Trophoblast cell (in vitro differentiated cells and primary cell): ENCODE data around the gene MORN5.

Experiments
- DNase-seq, 2 donors: peaks; one replicate each; pipeline ENCODE4 v3.0.0-alpha.2; 2016
- H2AFZ ChIP-seq: 2 replicates; pipeline ENCODE4 v1.6.1; 2013; ENCODE audit warnings: low read length, moderate library complexity, mild to moderate bottlenecking; ENCODE audit not compliant: insufficient read depth, poor library complexity
- H2AK5ac ChIP-seq: 2 replicates; pipeline ENCODE4 v1.6.1; 2013; ENCODE audit warnings: mild to moderate bottlenecking, low read length
- H2BK120ac ChIP-seq: 2 replicates; pipeline ENCODE4 v1.6.1; 2013; ENCODE audit warnings: low read length, mild to moderate bottlenecking, moderate library complexity; ENCODE audit not compliant: insufficient read depth, poor library complexity
- H2BK12ac ChIP-seq: 2 replicates; pipeline ENCODE4 v1.6.1; 2013; ENCODE audit warnings: mild to moderate bottlenecking, low read length, moderate library complexity
- H2BK5ac ChIP-seq: 2 replicates; pipeline ENCODE4 v1.6.1; 2013; ENCODE audit warnings: low read length, low read depth, moderate library complexity, mild to moderate bottlenecking; ENCODE audit not compliant: poor library complexity
- H3K14ac ChIP-seq: 2 replicates; pipeline ENCODE4 v1.6.1; 2013; ENCODE audit warnings: mild to moderate bottlenecking, low read length
- H3K18ac ChIP-seq: 2 replicates; pipeline ENCODE4 v1.6.1; 2013; ENCODE audit warnings: mild to moderate bottlenecking, low read length
- H3K23ac ChIP-seq: 2 replicates; pipeline ENCODE4 v1.6.1; 2013; ENCODE audit warnings: low read length
- H3K27ac ChIP-seq: 2 replicates; pipeline ENCODE4 v1.5.1; 2013; ENCODE audit warnings: low read depth, mild to moderate bottlenecking, inconsistent platforms, low read length, moderate library complexity
- H3K27me3 ChIP-seq: 2 replicates; pipeline ENCODE4 v1.6.1; 2013; ENCODE audit warnings: inconsistent platforms, mild to moderate bottlenecking, low read length, moderate library complexity; ENCODE audit not compliant: insufficient read depth
- H3K36me3 ChIP-seq, 2 experiments: 1 replicate in 1 of 2; 2 replicates in 1 of 2; pipeline ENCODE4 v1.6.1; 2013; ENCODE audit warnings: low read length in 2 of 2, mild to moderate bottlenecking in 2 of 2, moderate library complexity in 1 of 2; ENCODE audit not compliant: insufficient read depth in 2 of 2, control insufficient read depth in 1 of 2
- H3K4ac ChIP-seq: 2 replicates; pipeline ENCODE4 v1.6.1; 2013; ENCODE audit warnings: low read depth, mild to moderate bottlenecking, low read length, moderate library complexity
- H3K4me1 ChIP-seq, 2 experiments: 1 replicate in 1 of 2; 2 replicates in 1 of 2; pipeline ENCODE4 v1.6.1; 2013; ENCODE audit warnings: low read length in 2 of 2, mild to moderate bottlenecking in 2 of 2, moderate library complexity in 1 of 2; ENCODE audit not compliant: insufficient read depth in 2 of 2, control insufficient read depth in 1 of 2
- H3K4me2 ChIP-seq: 2 replicates; pipeline ENCODE4 v1.6.1; 2013; ENCODE audit warnings: inconsistent platforms, mild to moderate bottlenecking, low read length, moderate library complexity
- H3K4me3 ChIP-seq: 2 replicates; pipeline ENCODE4 v1.5.1; 2013; ENCODE audit warnings: mild to moderate bottlenecking, low read depth, low read length, inconsistent platforms
- H3K79me1 ChIP-seq: one replicate; pipeline ENCODE4 v1.6.1; 2013; ENCODE audit warnings: low read length
- H3K79me2 ChIP-seq: 2 replicates; pipeline ENCODE4 v1.6.1; 2013; ENCODE audit warnings: low read length, mild to moderate bottlenecking; ENCODE audit not compliant: control insufficient read depth, insufficient read depth, poor library complexity
- H3K9ac ChIP-seq: 2 replicates; pipeline ENCODE4 v1.6.1; 2013; ENCODE audit warnings: mild to moderate bottlenecking, low read length
- H3K9me3 ChIP-seq: 2 replicates; pipeline ENCODE4 v1.6.1; 2013; ENCODE audit warnings: low read depth, mild to moderate bottlenecking, control low read depth, inconsistent platforms, low read length; ENCODE audit not compliant: insufficient read depth
- H4K12ac ChIP-seq: 2 replicates; pipeline ENCODE4 v1.6.1; 2013; ENCODE audit warnings: low read depth, mild to moderate bottlenecking, low read length, moderate library complexity
- H4K8ac ChIP-seq: 2 replicates; pipeline ENCODE4 v1.6.1; 2013; ENCODE audit warnings: low read depth, mild to moderate bottlenecking, low read length, moderate library complexity
- H4K91ac ChIP-seq: one replicate; pipeline ENCODE4 v1.6.1; 2013; ENCODE audit warnings: low read depth, mild to moderate bottlenecking, low read length, moderate library complexity
- WGBS: extraction: QIAGEN DNeasy Blood & Tissue Kit; methylation state at CpG from one replicate; pipeline ENCODE4 v1.1.7; 2013; ENCODE audit warnings: missing lambda C conversion rate; ENCODE audit not compliant: insufficient read length, insufficient coverage; ENCODE audit errors: extremely low coverage; 5-methylcytosine and 5-hydroxymethylcytosine counted together

The MORN5 gene

DNA sequence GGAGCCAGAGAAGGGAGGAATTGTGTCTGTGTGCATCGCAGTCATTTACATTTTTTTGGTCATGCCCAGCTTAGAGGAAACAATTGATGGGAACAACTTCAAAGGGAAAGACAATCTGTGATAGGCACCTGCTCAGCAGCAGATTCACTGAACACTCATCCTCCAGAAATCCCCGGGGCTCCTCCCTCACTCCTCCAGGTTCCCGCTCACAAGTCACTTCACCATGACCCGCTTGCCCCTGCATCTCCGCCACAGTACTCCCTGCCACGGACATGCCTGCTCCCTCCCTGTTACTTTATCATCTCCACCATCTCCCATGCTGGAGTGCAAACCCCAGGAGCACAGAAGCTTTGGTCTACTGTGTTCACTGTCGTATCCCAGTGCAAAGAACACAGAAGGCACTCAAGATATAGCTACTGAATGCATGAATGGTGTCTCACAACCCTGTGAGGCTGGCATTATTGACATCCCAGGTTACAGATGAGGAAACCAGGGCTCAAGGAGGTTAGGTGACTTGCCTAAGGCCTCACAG, 52.8 kb downstream of the MORN5 start:
- H3K4me3 ChIP-seq: no peak overlapping the region
- H3K9ac ChIP-seq: no peak overlapping the region
- H3K4ac ChIP-seq: no peak overlapping the region
- H2BK12ac ChIP-seq: no peak overlapping the region
- H3K79me1 ChIP-seq: no peaks in the 10 kb centered on the region
- H4K8ac ChIP-seq: no peak overlapping the region
- H3K27ac ChIP-seq: no peak overlapping the region
- no peaks in the 10 kb centered on the region for H3K79me2 ChIP-seq
- H2BK5ac ChIP-seq: no peak overlapping the region
- no peak overlapping the region for H2BK120ac ChIP-seq
- no peak overlapping the region for H3K23ac ChIP-seq
- peaks cover 50% of the 10 kb centered on the region for H3K27me3 ChIP-seq
- peaks cover 14% of the 10 kb centered on the region for H3K9me3 ChIP-seq
- DNase-seq: no peak
- no peak overlapping the region for H4K12ac ChIP-seq
- no peak overlapping the region for H3K18ac ChIP-seq
- H3K36me3 ChIP-seq: no peaks in the 10 kb centered on the region
- WGBS: no CpG with 5 or more reads among the region's 7 CpGs
- no peak overlapping the region for H2AK5ac ChIP-seq
- H4K91ac ChIP-seq: no peak overlapping the region
- H3K4me1 ChIP-seq: peaks cover 3 to 4% of the 10 kb centered on the region in 2 experiments
- no peak overlapping the region for H2AFZ ChIP-seq
- H3K14ac ChIP-seq: no peak overlapping the region
- H3K4me2 ChIP-seq: no peak overlapping the region

DNA sequence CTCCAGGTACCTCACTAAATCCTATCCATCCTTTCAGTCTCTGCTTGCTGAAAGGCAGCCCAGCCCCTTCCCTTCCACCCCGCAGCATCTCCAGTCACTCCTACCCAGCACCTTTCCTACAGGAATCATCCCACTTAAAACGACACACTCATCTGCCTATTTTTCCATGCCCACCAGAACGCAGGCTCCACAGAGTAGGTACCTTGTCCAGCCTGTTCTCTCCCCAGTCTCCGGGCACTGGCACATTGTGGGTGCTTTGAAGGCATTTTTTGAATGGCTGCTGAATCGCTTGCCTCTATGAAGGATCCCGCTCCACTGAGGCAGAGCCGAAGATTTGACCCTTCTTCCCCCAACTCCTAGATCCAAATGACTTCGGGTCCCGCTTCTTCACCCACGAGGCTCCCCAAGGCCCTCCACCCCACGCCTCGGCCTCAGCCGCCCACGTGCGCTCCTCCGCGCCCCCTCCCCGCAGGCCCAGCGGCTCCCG, 53.4 kb downstream of the MORN5 start:
- Histone ChIP-seq H3K9me3 (peaks cover 14% of the 10 kb centered on the region), H2BK5ac (no peak overlapping the region), H3K9ac (no peak overlapping the region), H3K36me3 (no peaks in the 10 kb centered on the region), H3K4me2 (peak overlapping the region; percentile 59), H2BK12ac (no peak overlapping the region), H3K79me2 (no peaks in the 10 kb centered on the region), H3K27me3 (peaks cover 57% of the 10 kb centered on the region), H3K23ac (no peak overlapping the region), H3K79me1 (no peaks in the 10 kb centered on the region), H4K12ac (no peak overlapping the region), H4K8ac (no peak overlapping the region), H3K14ac (no peak overlapping the region), H2AFZ (no peak overlapping the region), H3K27ac (no peak overlapping the region), H2BK120ac (no peak overlapping the region), H3K4me1 (peaks cover 3 to 4% of the 10 kb centered on the region in 2 experiments), H3K4me3 (no peak overlapping the region), H3K18ac (no peak overlapping the region), H3K4ac (no peak overlapping the region), H4K91ac (no peak overlapping the region), H2AK5ac (no peak overlapping the region)
- WGBS: no CpG with 5 or more reads among the region's 20 CpGs
- no peak for DNase-seq

DNA sequence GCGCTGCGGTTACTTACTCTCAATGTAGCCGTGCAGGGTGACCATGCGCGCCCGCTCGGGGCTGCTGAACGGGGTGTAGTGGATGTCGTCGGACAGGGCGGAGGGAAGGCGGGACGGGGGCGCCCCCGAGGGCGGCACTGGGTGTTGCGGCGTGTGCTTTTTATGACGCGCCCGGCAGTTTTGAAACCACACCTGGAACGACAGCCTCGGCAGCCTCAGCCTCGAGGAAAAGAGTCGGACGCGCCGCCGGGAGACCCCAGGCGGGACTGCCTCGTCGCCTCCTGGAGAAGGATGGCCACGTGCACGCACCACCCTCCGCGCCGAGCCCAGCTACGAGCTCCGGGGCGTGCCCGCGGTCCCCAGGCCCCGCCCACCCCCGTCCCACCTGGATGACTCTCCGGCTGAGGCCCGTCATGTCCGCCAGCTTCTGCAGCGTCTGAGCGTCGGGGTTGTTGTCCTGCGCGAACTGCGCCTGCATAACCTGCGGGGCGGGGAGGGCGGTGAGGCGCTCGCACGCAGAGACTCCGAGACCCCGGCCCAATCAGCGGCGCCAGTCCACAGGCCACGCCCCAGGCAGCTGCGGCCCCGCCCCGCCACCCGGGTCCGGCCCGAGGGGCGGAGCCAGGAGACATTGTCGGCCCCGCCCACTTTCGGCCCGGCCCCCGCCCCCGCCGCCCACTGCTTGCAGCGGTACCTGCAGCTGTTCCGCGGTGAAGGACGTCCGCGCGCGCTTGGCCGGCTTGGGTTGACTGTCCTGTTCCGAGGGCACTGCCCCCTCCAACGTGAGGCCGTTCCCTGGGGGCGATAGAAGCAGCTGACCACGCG, 54.1 kb downstream of the MORN5 start:
- peaks cover 3 to 4% of the 10 kb centered on the region in 2 experiments for H3K4me1 ChIP-seq
- WGBS: no CpG with 5 or more reads among the region's 93 CpGs
- H3K9ac ChIP-seq: no peak overlapping the region

DNA sequence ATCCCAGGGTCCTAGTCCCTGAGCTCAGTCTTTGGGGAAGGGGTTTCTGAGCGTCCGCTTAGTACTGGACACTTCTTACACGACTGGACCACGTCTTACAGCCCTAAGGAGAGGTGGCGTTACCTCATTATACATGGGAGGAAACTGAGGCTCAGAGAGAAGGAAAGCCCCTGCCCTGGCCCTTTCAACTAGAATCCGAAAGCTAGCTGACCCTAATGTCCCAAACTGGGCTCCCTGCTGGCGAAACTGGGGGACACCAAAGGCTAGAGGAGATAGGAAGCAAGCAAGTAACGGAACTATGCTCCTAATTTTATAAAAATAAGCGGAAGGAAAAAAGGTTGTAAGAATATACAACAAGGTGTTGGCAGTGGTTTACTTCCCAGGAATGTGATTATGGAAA, 54.8 kb downstream of the MORN5 start:
- H4K8ac ChIP-seq: no peak overlapping the region
- H3K4ac ChIP-seq: no peak overlapping the region
- H3K36me3 ChIP-seq: no peaks in the 10 kb centered on the region
- H2AK5ac ChIP-seq: no peak overlapping the region
- H2AFZ ChIP-seq: no peak overlapping the region
- WGBS: no CpG with 5 or more reads among the region's 9 CpGs
- no peak overlapping the region for H2BK5ac ChIP-seq
- peak overlapping the region; percentile 36 for H3K4me2 ChIP-seq
- H4K12ac ChIP-seq: no peak overlapping the region
- no peaks in the 10 kb centered on the region for H3K79me2 ChIP-seq
- H3K79me1 ChIP-seq: no peaks in the 10 kb centered on the region
- H3K9ac ChIP-seq: no peak overlapping the region
- H2BK12ac ChIP-seq: no peak overlapping the region
- peaks cover 4 to 8% of the 10 kb centered on the region in 2 experiments for H3K4me1 ChIP-seq
- no peak overlapping the region for H3K27ac ChIP-seq
- no peak overlapping the region for H3K23ac ChIP-seq
- peaks cover 18% of the 10 kb centered on the region for H3K9me3 ChIP-seq
- no peak overlapping the region for H3K4me3 ChIP-seq
- H4K91ac ChIP-seq: no peak overlapping the region
- no peak overlapping the region for H2BK120ac ChIP-seq
- no peak overlapping the region for H3K18ac ChIP-seq
- no peak overlapping the region for H3K14ac ChIP-seq
- peaks cover 70% of the 10 kb centered on the region for H3K27me3 ChIP-seq
- no peak for DNase-seq

More for the DNA sequence above, 54.1 kb downstream of the MORN5 start:
- no peaks in the 10 kb centered on the region for H3K36me3 ChIP-seq
- H3K9me3 ChIP-seq: peaks cover 18% of the 10 kb centered on the region
- H3K18ac ChIP-seq: no peak overlapping the region
- no peak overlapping the region for H4K8ac ChIP-seq
- H3K14ac ChIP-seq: no peak overlapping the region
- H3K4me3 ChIP-seq: peak overlapping the region; percentile 45
- no peak overlapping the region for H2BK12ac ChIP-seq
- DNase-seq: peak; percentile 54 to 60
- no peak overlapping the region for H3K23ac ChIP-seq
- no peak overlapping the region for H3K4ac ChIP-seq
- H3K27me3 ChIP-seq: peaks cover 63% of the 10 kb centered on the region
- no peak overlapping the region for H4K91ac ChIP-seq
- peak overlapping the region; percentile 59 for H3K4me2 ChIP-seq
- H3K27ac ChIP-seq: no peak overlapping the region
- H3K79me1 ChIP-seq: no peaks in the 10 kb centered on the region
- no peaks in the 10 kb centered on the region for H3K79me2 ChIP-seq
- H2BK5ac ChIP-seq: no peak overlapping the region
- H4K12ac ChIP-seq: no peak overlapping the region
- no peak overlapping the region for H2AK5ac ChIP-seq
- no peak overlapping the region for H2BK120ac ChIP-seq
- H2AFZ ChIP-seq: no peak overlapping the region
